Activated CD8-positive, alpha-beta T cell treated with anti-CD3 and anti-CD28 coated beads for 36 hours (primary cell): Measurements from ENCODE around the gene FOXL3. TPM values are rescaled to one million over a fixed set of nuclear protein-coding genes. Genes with fewer than 3 reads are reported as not detected.

Source experiments
- ATAC-seq: fragments of 200-7000 bp; cut with Tn5 transposase; one replicate; pipeline ENCODE4 v1.10.0; 2021; ENCODE audit warnings: mild to moderate bottlenecking, moderate library complexity
- CTCF ChIA-PET: fragments of 350-600 bp; sonication (Branson Sonifier 250); formaldehyde crosslinking; loops from one replicate; lab custom pipeline; 2021; ENCODE audit warnings: antibody characterized with exemption; lab: Charles Lee
- POLR2A ChIA-PET: fragments of 350-600 bp; sonication (Branson Sonifier 250); formaldehyde crosslinking; loops from one replicate; lab custom pipeline; 2021; ENCODE audit warnings: antibody characterized with exemption; lab: Charles Lee
- DNase-seq: peaks from one replicate; pipeline ENCODE4 v3.0.0-alpha.2; 2020
- H3K27ac Mint-ChIP-seq: one replicate; pipeline ENCODE4 v1.8.0; 2021; ENCODE audit warnings: mild to moderate bottlenecking, mixed read lengths
- H3K27me3 Mint-ChIP-seq: one replicate; pipeline ENCODE4 v1.8.0; 2021; ENCODE audit warnings: mixed read lengths
- H3K36me3 Mint-ChIP-seq: one replicate; pipeline ENCODE4 v1.8.0; 2021; ENCODE audit warnings: low read depth, mixed read lengths
- H3K4me1 Mint-ChIP-seq: one replicate; pipeline ENCODE4 v1.8.0; 2021; ENCODE audit warnings: low read depth, mixed read lengths
- H3K4me3 Mint-ChIP-seq: one replicate; pipeline ENCODE4 v1.8.0; 2021; ENCODE audit warnings: mild to moderate bottlenecking, moderate library complexity, mixed read lengths
- H3K9me3 Mint-ChIP-seq: one replicate; pipeline ENCODE4 v1.8.0; 2021; ENCODE audit warnings: mixed read lengths
- intact Hi-C: fragments of 100-400 bp; cut with micrococcal nuclease; formaldehyde crosslinking; loops from one replicate; pipeline ENCODE4 v1.10.0; 2022
- total RNA-seq, 2 experiments: library from RNA; stranded (reverse); gene quantifications; one replicate each; pipeline ENCODE4 v1.2.3, GENCODE V29; 2021
- TF ChIP-seq, protein P1 (sequence below): fragments of 200-600 bp; IDR thresholded peaks from one replicate; pipeline ENCODE4 v1.8.0; 2022; ENCODE audit warnings: antibody characterized with exemption, mild to moderate bottlenecking

FOXL3 gene
- total RNA-seq, 2 experiments from 2014 or later: not detected

DNA sequence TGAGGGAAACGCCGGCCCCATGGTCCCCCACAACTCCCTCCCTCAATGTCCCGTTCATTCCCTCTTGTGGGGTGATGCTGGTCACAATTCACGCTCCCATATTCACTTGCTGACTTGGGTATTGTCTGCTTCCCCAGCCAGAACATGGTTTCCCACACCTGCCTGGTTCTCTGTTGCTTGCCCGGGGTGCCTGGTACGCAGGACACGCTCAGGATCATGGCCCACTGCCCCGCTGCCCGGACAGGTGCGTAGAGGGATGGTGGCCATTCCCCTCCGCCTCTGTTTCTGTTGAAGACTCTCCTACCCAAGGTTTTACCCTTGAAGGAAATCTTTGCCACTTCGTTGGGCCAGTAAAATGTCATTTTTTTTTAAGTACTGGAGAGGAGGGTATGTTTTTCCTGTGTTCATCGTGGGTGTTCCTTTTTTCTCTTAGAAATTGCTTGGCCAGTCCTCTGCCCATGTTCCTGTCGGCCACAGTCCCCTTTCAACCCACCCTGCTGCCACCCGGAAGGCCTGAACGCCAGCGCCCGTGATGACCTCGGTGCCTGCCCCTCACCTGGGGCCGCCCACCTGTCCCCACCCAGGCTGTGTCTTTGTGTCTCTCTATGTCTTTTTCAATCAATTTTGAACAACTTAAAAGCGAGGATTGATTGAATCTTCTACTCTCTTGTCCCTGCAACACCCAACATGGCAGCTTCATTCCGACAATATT, 38.2 kb downstream of the FOXL3 start:
- Mint-ChIP-seq H3K36me3 (no peaks in the 10 kb centered on the region), H3K4me3 (no peak overlapping the region), H3K27ac (no peak overlapping the region), H3K9me3 (peaks cover 2% of the 10 kb centered on the region), H3K27me3 (no peaks in the 10 kb centered on the region), H3K4me1 (no peaks in the 10 kb centered on the region)
- no peak for DNase-seq
- no peak for ATAC-seq
- ChIA-PET POLR2A (no interaction called here), CTCF (no interaction called here)
- intact Hi-C loops: no loop called here
- TF ChIP-seq, protein P1, sequence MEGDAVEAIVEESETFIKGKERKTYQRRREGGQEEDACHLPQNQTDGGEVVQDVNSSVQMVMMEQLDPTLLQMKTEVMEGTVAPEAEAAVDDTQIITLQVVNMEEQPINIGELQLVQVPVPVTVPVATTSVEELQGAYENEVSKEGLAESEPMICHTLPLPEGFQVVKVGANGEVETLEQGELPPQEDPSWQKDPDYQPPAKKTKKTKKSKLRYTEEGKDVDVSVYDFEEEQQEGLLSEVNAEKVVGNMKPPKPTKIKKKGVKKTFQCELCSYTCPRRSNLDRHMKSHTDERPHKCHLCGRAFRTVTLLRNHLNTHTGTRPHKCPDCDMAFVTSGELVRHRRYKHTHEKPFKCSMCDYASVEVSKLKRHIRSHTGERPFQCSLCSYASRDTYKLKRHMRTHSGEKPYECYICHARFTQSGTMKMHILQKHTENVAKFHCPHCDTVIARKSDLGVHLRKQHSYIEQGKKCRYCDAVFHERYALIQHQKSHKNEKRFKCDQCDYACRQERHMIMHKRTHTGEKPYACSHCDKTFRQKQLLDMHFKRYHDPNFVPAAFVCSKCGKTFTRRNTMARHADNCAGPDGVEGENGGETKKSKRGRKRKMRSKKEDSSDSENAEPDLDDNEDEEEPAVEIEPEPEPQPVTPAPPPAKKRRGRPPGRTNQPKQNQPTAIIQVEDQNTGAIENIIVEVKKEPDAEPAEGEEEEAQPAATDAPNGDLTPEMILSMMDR: no peak

DNA sequence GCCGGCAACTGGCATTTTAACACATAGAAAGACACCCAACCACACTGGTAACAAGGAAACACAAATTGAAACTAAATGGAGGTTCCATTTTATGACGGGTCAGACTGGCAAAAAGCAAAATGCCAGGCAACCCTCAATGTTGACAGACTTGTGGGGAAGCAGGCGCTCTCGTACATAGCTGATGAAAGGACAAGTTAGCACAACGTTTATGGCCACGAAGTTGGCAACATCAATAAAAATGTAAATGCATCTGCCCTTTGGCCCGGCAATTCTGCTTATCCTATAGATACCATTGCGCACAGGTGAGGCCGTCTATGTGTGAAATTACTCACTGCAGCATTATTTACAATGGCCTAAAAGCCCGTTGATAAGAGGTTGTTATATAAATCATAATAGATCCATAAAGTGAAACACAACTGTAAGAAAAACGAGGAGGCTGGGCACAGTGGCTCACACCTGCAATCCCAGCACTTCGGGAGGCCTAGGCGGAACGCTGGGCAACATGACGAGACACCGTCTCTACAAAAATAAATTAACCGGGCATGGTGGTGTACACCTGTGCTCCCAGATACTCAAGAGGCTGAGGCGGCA, 39.8 kb downstream of the FOXL3 start:
- no peak for ATAC-seq
- Mint-ChIP-seq H3K4me3 (no peak overlapping the region), H3K27me3 (no peaks in the 10 kb centered on the region), H3K36me3 (no peaks in the 10 kb centered on the region), H3K27ac (no peak overlapping the region), H3K9me3 (peaks cover 13% of the 10 kb centered on the region), H3K4me1 (peaks cover 4% of the 10 kb centered on the region)
- POLR2A ChIA-PET: no interaction called here
- no peak for DNase-seq
- CTCF ChIA-PET: interaction anchor here (0.8 to 1.6 kb wide), 2 partner anchors 8 to 543 kb away, joined by 3 to 6 read pairs; no protein-coding TSS in a partner anchor
- intact Hi-C loops: no loop called here
- TF ChIP-seq, protein P1: no peak

- ATAC-seq (no peak), DNase-seq (no peak)
- Mint-ChIP-seq H3K27ac (no peak overlapping the region), H3K36me3 (no peaks in the 10 kb centered on the region), H3K9me3 (peaks cover 15% of the 10 kb centered on the region), H3K4me3 (no peak overlapping the region), H3K4me1 (peaks cover 7% of the 10 kb centered on the region), H3K27me3 (no peaks in the 10 kb centered on the region)
- TF ChIP-seq, protein P1: no peak
- CTCF ChIA-PET: interaction anchor here (0.8 to 1.6 kb wide), 3 partner anchors 7 to 542 kb away, joined by 3 to 6 read pairs (median 3); no protein-coding TSS in a partner anchor
- POLR2A ChIA-PET: no interaction called here
- intact Hi-C loops: no loop called here
These were observed 40.7 kb downstream of the FOXL3 start for GRCh38 chr7:330511-331230.

DNA sequence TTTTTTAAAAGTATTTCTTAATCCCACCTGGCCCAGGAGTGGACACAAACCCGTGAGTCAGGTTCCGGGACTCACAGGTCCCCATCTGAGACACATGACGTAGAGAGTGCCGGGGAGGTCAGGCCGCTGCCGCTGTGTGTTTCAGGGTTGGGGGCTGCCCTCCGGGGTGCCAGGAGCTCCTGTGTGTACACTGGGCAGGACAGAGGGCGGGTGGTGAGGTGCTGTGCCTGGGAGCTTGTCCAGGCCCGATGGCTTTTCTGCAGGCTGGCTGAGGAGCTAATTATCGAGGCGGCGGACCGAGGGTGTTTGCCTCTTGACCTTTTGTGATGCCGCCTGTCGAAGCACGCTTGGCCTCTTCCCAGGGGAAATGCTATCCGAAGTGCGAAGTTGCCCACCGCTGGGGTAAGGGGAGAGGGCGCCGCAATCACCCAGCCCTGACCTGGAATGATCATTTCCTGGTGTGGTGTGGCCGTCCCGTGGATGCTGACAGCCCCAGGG, 42.1 kb downstream of the FOXL3 start:
- POLR2A ChIA-PET: no interaction called here

More for the DNA sequence above, 42.1 kb downstream of the FOXL3 start:
- CTCF ChIA-PET: interaction anchor here (0.9 to 2.1 kb wide), 4 partner anchors 8 to 304 kb away, joined by 3 to 7 read pairs (median 5); no protein-coding TSS in a partner anchor
- intact Hi-C loops: no loop called here
- ATAC-seq (no peak), DNase-seq (no peak)
- TF ChIP-seq, protein P1: no peak
- no peaks in the 10 kb centered on the region for H3K36me3 Mint-ChIP-seq
- H3K9me3 Mint-ChIP-seq: peaks cover 13% of the 10 kb centered on the region
- no peaks in the 10 kb centered on the region for H3K27me3 Mint-ChIP-seq
- H3K27ac Mint-ChIP-seq: no peak overlapping the region
- H3K4me1 Mint-ChIP-seq: peaks cover 8% of the 10 kb centered on the region
- H3K4me3 Mint-ChIP-seq: no peak overlapping the region
